ENCODE results near the gene HNRNPA1L2.
"Not testable (repeated sequence)": the region's sequence is repeated elsewhere in the genome, so short reads cannot be mapped to it uniquely, and the experiment has no call there.

Gene HNRNPA1L2

DNA sequence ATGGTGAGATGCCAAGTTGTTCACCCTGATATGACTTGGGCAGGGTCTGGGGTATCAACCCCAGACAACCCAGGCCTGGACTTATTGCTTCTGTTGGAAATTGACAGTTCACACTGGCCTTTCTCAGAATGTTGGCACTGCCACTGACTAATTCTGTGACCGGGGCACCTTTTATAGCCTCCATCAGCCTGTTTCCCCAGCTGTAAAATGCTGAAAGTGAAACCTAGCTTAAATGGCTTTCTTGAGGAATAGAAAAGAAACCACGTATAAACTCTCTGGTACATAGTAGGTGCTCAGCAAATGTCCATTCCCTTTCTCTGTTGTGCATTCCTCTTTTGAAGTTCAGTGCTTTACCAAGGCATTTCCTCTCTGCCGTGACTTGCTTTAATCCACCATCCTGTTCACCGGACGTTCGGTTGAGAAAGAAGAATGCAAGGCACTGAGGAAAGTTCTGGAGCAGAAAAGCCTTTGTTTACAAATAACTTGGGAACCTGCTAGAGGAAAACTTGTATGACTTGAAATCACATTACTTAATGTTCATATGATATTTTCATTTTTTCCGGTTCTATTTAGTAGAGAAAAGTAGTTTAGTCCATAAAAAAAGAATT lies 11.0 kb upstream of the HNRNPA1L2 start:
- not testable (repeated sequence) for H3K79me2 ChIP-seq (ENCODE audit: control insufficient read depth, insufficient read depth, low read length); DNase-seq; H3K4me3 ChIP-seq (ENCODE audit: low read length); H3K27ac ChIP-seq (ENCODE audit: low read depth, low read length); H3K23ac ChIP-seq (ENCODE audit: low read length); H3K4me2 ChIP-seq (ENCODE audit: low read length); H2BK5ac ChIP-seq (ENCODE audit: low read length); H3K56ac ChIP-seq (ENCODE audit: low read length); H3K79me1 ChIP-seq (ENCODE audit: low read length); H3K4me1 ChIP-seq (ENCODE audit: control insufficient read depth, low read depth, low read length); H2AK5ac ChIP-seq (ENCODE audit: low read length); H3K36me3 ChIP-seq (ENCODE audit: control insufficient read depth, insufficient read depth, low read length); H3K9ac ChIP-seq (ENCODE audit: low read length); H3K18ac ChIP-seq (ENCODE audit: low read length); H3K27me3 ChIP-seq (ENCODE audit: insufficient read depth, low read length, poor library complexity); H4K8ac ChIP-seq (ENCODE audit: low read depth, low read length); H2BK120ac ChIP-seq (ENCODE audit: low read depth, low read length); H4K5ac ChIP-seq (ENCODE audit: low read length); H3K4ac ChIP-seq (ENCODE audit: low read depth, low read length); H2BK15ac ChIP-seq (replicated peaks; ENCODE audit: low read depth)
- no CpG with 5 or more reads among the region's 7 CpGs for WGBS (ENCODE audit: extremely low coverage, insufficient coverage, low lambda C conversion rate)

DNA sequence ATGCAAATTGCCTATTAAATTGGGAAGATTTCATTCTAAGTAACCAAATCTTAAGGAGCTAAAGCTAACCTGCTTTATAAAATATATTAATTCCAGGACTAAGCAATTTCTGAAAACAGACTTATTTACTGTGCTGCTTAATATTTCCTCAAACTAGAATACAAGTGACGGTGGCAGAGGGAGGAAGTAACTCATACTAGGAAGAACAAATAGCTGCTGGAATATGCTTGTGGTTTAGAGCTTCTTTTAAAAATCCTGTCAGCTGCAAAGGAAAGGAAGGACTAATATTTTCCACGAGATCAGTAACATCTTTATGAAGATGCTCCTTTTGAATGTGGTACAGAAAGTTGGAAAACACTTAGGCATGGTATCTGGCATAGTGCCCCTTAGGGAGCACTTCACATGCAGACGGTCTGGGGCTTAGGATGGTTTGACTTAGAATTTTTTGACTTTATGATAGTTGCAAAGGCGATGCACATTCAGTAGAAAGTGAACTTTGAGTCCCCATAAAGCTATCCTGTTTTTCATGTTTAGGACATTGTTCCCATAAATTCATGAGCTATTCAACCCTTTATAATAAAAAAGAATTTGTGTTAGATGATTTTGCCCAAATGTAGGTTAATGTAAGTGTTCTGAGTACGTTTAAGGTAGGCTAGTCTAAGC lies 3.4 kb upstream of the HNRNPA1L2 start:
- Histone ChIP-seq H3K56ac (ENCODE audit: low read length) (no peak overlapping the region), H3K23ac (ENCODE audit: low read length) (no peak overlapping the region), H3K36me3 (ENCODE audit: control insufficient read depth, insufficient read depth, low read length) (no peaks in the 10 kb centered on the region), H2BK120ac (ENCODE audit: low read depth, low read length) (no peak overlapping the region), H3K79me2 (ENCODE audit: control insufficient read depth, insufficient read depth, low read length) (no peaks in the 10 kb centered on the region), H3K9ac (ENCODE audit: low read length) (no peak overlapping the region), H2BK15ac (replicated peaks; ENCODE audit: low read depth) (no peak overlapping the region), H3K27ac (ENCODE audit: low read depth, low read length) (no peak overlapping the region), H4K5ac (ENCODE audit: low read length) (no peak overlapping the region), H4K8ac (ENCODE audit: low read depth, low read length) (no peak overlapping the region), H2AK5ac (ENCODE audit: low read length) (no peak overlapping the region), H3K4me2 (ENCODE audit: low read length) (no peak overlapping the region), H3K79me1 (ENCODE audit: low read length) (no peaks in the 10 kb centered on the region), H2BK5ac (ENCODE audit: low read length) (no peak overlapping the region), H3K4me3 (ENCODE audit: low read length) (no peak overlapping the region), H3K4me1 (ENCODE audit: control insufficient read depth, low read depth, low read length) (no peaks in the 10 kb centered on the region), H3K4ac (ENCODE audit: low read depth, low read length) (no peak overlapping the region), H3K18ac (ENCODE audit: low read length) (no peak overlapping the region), H3K27me3 (ENCODE audit: insufficient read depth, low read length, poor library complexity) (no peaks in the 10 kb centered on the region)
- no CpG with 5 or more reads among the region's 5 CpGs for WGBS (ENCODE audit: extremely low coverage, insufficient coverage, low lambda C conversion rate)
- no peak for DNase-seq

DNA sequence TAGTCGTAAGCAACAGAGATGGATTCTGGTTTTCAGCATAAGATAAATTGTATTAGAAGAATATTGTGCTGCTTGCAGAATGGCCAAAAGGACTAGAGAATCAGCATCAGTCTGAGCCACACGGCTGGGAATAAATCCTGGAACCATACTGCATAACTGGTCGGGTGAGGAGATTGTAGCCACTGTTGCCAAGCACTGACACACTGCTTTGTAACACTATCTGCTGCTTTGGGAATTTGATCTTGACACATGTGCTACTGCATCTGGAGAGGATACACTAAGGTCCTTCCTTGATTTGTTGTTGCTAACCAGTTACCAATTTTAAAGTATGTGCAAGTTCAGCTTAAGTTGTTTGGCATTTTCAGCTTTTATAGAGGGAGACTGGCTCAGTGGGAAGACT lies 1.9 kb downstream of the HNRNPA1L2 start:
- Histone ChIP-seq H3K18ac (ENCODE audit: low read length) (no peak overlapping the region), H3K4me1 (ENCODE audit: control insufficient read depth, low read depth, low read length) (no peaks in the 10 kb centered on the region), H3K23ac (ENCODE audit: low read length) (no peak overlapping the region), H3K4me3 (ENCODE audit: low read length) (no peak overlapping the region), H2BK120ac (ENCODE audit: low read depth, low read length) (no peak overlapping the region), H3K56ac (ENCODE audit: low read length) (no peak overlapping the region), H2AK5ac (ENCODE audit: low read length) (no peak overlapping the region), H2BK5ac (ENCODE audit: low read length) (no peak overlapping the region), H3K79me1 (ENCODE audit: low read length) (no peaks in the 10 kb centered on the region), H3K4me2 (ENCODE audit: low read length) (no peak overlapping the region), H3K27ac (ENCODE audit: low read depth, low read length) (no peak overlapping the region), H3K27me3 (ENCODE audit: insufficient read depth, low read length, poor library complexity) (no peaks in the 10 kb centered on the region), H4K8ac (ENCODE audit: low read depth, low read length) (no peak overlapping the region), H3K9ac (ENCODE audit: low read length) (no peak overlapping the region), H4K5ac (ENCODE audit: low read length) (no peak overlapping the region), H3K4ac (ENCODE audit: low read depth, low read length) (no peak overlapping the region), H3K79me2 (ENCODE audit: control insufficient read depth, insufficient read depth, low read length) (no peaks in the 10 kb centered on the region), H2BK15ac (replicated peaks; ENCODE audit: low read depth) (no peak overlapping the region), H3K36me3 (ENCODE audit: control insufficient read depth, insufficient read depth, low read length) (no peaks in the 10 kb centered on the region)
- WGBS (ENCODE audit: extremely low coverage, insufficient coverage, low lambda C conversion rate), result no CpG with 5 or more reads among the region's 3 CpGs
- DNase-seq, result no peak

DNA sequence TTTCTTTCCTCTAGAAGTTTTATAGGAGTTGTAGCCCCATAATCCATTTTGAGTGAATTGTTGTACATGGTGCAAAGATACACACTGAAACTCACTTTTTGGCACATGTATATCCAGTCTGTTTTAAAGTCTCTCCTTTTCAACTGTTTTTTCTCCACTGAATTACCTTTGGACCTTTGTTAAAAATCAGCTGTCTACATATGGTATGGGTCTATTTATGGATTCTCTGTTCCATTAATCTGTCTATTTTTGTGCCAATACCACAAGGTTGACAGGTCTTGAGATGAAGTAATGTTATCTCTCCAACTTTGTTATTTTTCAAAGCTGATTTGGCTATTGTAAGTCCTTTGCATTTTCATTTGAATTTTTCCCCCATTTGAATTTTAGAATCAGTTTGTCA lies 4.7 kb downstream of the HNRNPA1L2 start:
- H3K36me3 ChIP-seq (ENCODE audit: control insufficient read depth, insufficient read depth, low read length), result peaks cover 2% of the 10 kb centered on the region
- no peak overlapping the region for H4K5ac ChIP-seq (ENCODE audit: low read length)
- no peak overlapping the region for H2AK5ac ChIP-seq (ENCODE audit: low read length)
- no peak overlapping the region for H3K4me3 ChIP-seq (ENCODE audit: low read length)
- H3K56ac ChIP-seq (ENCODE audit: low read length), result no peak overlapping the region
- no peak overlapping the region for H3K27ac ChIP-seq (ENCODE audit: low read depth, low read length)
- no peak overlapping the region for H4K8ac ChIP-seq (ENCODE audit: low read depth, low read length)
- no peak overlapping the region for H3K9ac ChIP-seq (ENCODE audit: low read length)
- H3K4me2 ChIP-seq (ENCODE audit: low read length), result no peak overlapping the region
- no peaks in the 10 kb centered on the region for H3K27me3 ChIP-seq (ENCODE audit: insufficient read depth, low read length, poor library complexity)
- H2BK120ac ChIP-seq (ENCODE audit: low read depth, low read length), result no peak overlapping the region
- H3K23ac ChIP-seq (ENCODE audit: low read length), result no peak overlapping the region
- peaks cover 3% of the 10 kb centered on the region for H3K79me1 ChIP-seq (ENCODE audit: low read length)
- H3K4ac ChIP-seq (ENCODE audit: low read depth, low read length), result no peak overlapping the region
- no peak overlapping the region for H2BK5ac ChIP-seq (ENCODE audit: low read length)
- no peak overlapping the region for H3K18ac ChIP-seq (ENCODE audit: low read length)
- no peak for DNase-seq
- H3K4me1 ChIP-seq (ENCODE audit: control insufficient read depth, low read depth, low read length), result no peaks in the 10 kb centered on the region
- peaks cover 7% of the 10 kb centered on the region for H3K79me2 ChIP-seq (ENCODE audit: control insufficient read depth, insufficient read depth, low read length)
- no peak overlapping the region for H2BK15ac ChIP-seq (replicated peaks; ENCODE audit: low read depth)

DNA sequence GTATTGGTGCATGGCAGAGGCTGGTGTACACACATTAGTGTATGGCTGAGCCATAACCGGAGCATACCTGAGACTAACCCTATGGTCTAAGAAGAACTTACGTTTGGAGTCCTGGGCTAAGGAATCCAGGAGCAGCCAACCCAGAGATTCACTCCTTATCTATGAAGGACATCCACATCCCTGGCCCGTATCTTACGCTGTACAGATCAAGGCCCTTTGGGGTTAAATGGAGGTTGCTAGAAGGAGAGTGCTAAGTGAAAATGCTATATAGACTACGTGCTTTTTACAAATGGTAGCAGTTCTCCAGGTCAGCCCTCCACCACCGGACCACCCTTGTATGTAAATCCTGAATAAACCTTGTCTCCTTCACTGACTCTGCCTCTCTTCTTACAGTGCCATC lies 8.5 kb downstream of the HNRNPA1L2 start:
- Histone ChIP-seq H3K4me3 (ENCODE audit: low read length) (no peak overlapping the region), H4K5ac (ENCODE audit: low read length) (no peak overlapping the region), H4K8ac (ENCODE audit: low read depth, low read length) (no peak overlapping the region), H2BK5ac (ENCODE audit: low read length) (no peak overlapping the region), H3K4ac (ENCODE audit: low read depth, low read length) (peak overlapping the region; percentile 55), H3K23ac (ENCODE audit: low read length) (no peak overlapping the region), H2BK120ac (ENCODE audit: low read depth, low read length) (no peak overlapping the region), H3K18ac (ENCODE audit: low read length) (no peak overlapping the region), H3K79me2 (ENCODE audit: control insufficient read depth, insufficient read depth, low read length) (peaks cover 32% of the 10 kb centered on the region), H3K36me3 (ENCODE audit: control insufficient read depth, insufficient read depth, low read length) (peaks cover 2% of the 10 kb centered on the region), H3K27ac (ENCODE audit: low read depth, low read length) (no peak overlapping the region), H3K4me2 (ENCODE audit: low read length) (peak overlapping the region; percentile 13), H2AK5ac (ENCODE audit: low read length) (no peak overlapping the region), H3K56ac (ENCODE audit: low read length) (peak overlapping the region; percentile 1), H3K27me3 (ENCODE audit: insufficient read depth, low read length, poor library complexity) (no peaks in the 10 kb centered on the region), H2BK15ac (replicated peaks; ENCODE audit: low read depth) (no peak overlapping the region), H3K9ac (ENCODE audit: low read length) (peak overlapping the region; percentile 0), H3K79me1 (ENCODE audit: low read length) (peaks cover 8% of the 10 kb centered on the region), H3K4me1 (ENCODE audit: control insufficient read depth, low read depth, low read length) (no peaks in the 10 kb centered on the region)
- no CpG with 5 or more reads among the region's 6 CpGs for WGBS (ENCODE audit: extremely low coverage, insufficient coverage, low lambda C conversion rate)
- no peak for DNase-seq

DNA sequence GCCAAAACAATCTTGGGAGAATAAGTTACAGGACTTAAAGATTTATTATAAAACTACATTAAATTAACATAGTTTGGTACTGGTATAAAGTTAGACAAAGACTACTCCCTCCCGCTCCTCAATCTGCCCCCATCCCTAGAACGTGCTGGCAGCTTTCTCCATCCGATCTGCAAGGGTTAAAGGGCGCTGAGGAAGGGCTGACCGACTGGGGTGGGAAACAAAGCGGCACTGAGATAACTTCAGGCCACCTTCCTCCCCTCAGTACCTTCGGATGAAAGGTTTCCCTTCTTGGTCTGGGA lies 9.6 kb downstream of the HNRNPA1L2 start:
- Histone ChIP-seq H3K56ac (ENCODE audit: low read length) (peak overlapping the region; percentile 99), H3K79me2 (ENCODE audit: control insufficient read depth, insufficient read depth, low read length) (peaks cover 41% of the 10 kb centered on the region), H3K9ac (ENCODE audit: low read length) (peak overlapping the region; percentile 70), H4K5ac (ENCODE audit: low read length) (peak overlapping the region; percentile 1), H3K23ac (ENCODE audit: low read length) (no peak overlapping the region), H3K27me3 (ENCODE audit: insufficient read depth, low read length, poor library complexity) (no peaks in the 10 kb centered on the region), H2AK5ac (ENCODE audit: low read length) (no peak overlapping the region), H3K36me3 (ENCODE audit: control insufficient read depth, insufficient read depth, low read length) (peaks cover 2% of the 10 kb centered on the region), H3K4me2 (ENCODE audit: low read length) (no peak overlapping the region), H3K4me3 (ENCODE audit: low read length) (peak overlapping the region; percentile 34), H3K18ac (ENCODE audit: low read length) (peak overlapping the region; percentile 31), H2BK15ac (replicated peaks; ENCODE audit: low read depth) (no peak overlapping the region), H4K8ac (ENCODE audit: low read depth, low read length) (no peak overlapping the region), H3K79me1 (ENCODE audit: low read length) (peaks cover 8% of the 10 kb centered on the region), H2BK120ac (ENCODE audit: low read depth, low read length) (no peak overlapping the region), H3K4me1 (ENCODE audit: control insufficient read depth, low read depth, low read length) (no peaks in the 10 kb centered on the region), H3K4ac (ENCODE audit: low read depth, low read length) (peak overlapping the region; percentile 57), H2BK5ac (ENCODE audit: low read length) (peak overlapping the region; percentile 6), H3K27ac (ENCODE audit: low read depth, low read length) (peak overlapping the region; percentile 94)
- no CpG with 5 or more reads among the region's 7 CpGs for WGBS (ENCODE audit: extremely low coverage, insufficient coverage, low lambda C conversion rate)
- DNase-seq, result no peak
